Myocyte (in vitro differentiated cells): Measurements from ENCODE around the gene MYMX. TPM values are rescaled to one million over a fixed set of nuclear protein-coding genes. Genes with fewer than 3 reads are reported as not detected.
"Not testable (repeated sequence)": the region's sequence is repeated elsewhere in the genome, so short reads cannot be mapped to it uniquely, and the experiment has no call there.

Experiments
- DNase-seq: peaks from one replicate; pipeline ENCODE4 v3.0.0-alpha.2; 2012; ENCODE audit warnings: low read depth
- polyA plus RNA-seq: library from polyadenylated mRNA; unstranded; fragments of >200 nt; gene quantifications from one replicate; pipeline ENCODE4 v1.2.1, GENCODE V29; 2012; ENCODE audit warnings: missing spikeins
- total RNA-seq: library from RNA; depleted of rRNA; stranded (reverse); fragments of >200 nt; gene quantifications from 2 replicates; pipeline ENCODE4 v1.2.3, GENCODE V29; 2014

Gene MYMX
- total RNA-seq: 109 and 219 TPM in 2 replicates
- polyA plus RNA-seq: 119 TPM

DNA sequence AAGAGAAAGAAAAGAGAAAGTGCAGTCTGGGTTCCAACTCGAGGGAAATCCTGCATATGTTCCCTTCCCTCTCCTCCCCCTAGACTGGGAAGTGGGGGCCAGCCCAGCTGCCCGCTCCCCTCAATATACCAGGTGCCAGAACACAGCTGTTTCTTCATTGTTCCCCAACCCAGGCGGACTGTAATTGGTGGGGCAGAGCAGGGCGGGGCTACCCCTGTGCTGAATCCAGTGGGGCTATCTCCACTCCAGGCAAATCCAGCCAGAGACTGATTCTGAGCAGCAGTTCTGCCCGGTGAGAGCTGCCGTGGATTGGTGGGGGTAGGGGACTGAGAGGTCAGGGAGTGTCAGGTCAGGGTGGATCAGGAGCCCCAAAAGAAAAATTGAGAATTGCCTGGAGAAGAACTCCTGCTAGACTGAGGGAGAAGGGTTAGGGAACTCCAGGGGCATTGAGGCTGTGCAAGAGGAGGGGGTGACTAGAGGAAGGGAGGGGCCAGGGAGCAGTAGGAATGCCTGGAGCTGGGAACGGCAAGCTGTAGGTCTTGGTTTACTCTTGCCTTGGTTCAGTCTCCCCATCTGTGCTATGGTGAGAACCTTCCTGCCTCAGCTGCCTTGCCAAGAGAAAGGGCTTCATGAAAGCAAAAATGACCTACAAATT is at the start of gene MYMX:
TSS of gene MYMX (plus strand) at position 250 of the 655 bp plus-strand sequence. CDS start 546 bp downstream, outside the sequence.
- peak; percentile 95 for DNase-seq

DNA sequence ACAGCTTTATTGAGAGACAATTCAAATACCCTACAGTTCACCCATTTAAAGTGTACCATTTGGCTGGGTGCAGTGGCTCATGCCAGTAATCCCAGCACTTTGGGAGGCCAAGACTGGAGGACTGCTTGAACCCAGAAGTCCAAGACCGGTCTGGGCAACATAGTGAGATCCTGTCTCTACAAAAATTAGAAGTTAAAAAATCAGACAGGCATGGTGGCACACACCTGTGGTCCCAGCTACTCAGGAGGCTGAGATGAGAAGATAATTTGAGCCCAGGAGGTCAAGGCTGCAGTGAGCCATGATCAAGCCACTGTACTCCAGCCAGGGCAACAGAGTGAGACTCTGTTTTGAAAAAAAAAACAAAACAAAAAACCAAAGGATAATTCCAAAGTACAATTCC is 49.2 kb upstream of the MYMX start:
- no peak for DNase-seq

DNA sequence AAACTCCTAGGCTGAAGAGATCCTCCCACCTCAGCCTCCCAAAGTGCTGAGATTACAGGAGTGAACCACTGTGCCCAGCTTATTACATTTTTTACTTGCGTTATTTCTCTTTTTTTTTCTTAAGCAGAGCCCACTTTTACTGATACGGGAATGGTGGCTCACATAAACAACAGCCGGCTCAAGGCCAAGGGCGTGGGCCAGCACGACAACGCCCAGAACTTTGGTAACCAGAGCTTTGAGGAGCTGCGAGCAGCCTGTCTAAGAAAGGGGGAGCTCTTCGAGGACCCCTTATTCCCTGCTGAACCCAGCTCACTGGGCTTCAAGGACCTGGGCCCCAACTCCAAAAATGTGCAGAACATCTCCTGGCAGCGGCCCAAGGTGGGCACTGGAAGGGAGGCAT is 47.6 kb upstream of the MYMX start:
- DNase-seq: no peak

DNA sequence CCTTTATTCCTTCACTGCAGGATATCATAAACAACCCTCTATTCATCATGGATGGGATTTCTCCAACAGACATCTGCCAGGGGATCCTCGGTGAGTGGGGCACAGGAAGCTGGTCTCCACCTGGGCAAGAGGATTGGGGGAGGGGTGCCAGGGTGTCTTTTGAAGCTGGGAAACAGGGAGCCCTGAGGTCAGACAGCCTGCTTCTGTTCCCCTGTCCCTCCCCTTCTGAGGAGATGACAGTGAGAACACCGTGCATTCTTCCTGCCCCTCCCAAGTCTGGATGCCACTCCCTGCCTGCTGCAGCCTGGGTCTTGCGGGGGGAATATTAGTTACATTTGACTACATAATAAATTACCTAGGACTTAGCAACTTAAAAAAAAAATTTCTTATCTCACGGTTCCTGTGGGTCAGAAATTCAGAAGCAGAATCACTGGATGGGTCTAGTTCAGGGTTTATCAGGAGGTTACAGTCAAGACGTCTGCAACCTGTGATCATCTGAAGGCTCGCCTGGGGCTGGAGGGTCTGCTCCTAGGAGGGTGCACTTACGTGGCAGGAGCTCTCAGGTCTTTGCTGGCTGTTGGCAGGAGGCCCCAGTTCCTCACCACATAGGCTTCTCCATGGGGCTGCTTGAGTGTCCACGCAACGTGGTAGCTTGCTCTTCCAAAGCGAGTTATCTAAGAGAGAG is 46.7 kb upstream of the MYMX start:
- no peak for DNase-seq

DNA sequence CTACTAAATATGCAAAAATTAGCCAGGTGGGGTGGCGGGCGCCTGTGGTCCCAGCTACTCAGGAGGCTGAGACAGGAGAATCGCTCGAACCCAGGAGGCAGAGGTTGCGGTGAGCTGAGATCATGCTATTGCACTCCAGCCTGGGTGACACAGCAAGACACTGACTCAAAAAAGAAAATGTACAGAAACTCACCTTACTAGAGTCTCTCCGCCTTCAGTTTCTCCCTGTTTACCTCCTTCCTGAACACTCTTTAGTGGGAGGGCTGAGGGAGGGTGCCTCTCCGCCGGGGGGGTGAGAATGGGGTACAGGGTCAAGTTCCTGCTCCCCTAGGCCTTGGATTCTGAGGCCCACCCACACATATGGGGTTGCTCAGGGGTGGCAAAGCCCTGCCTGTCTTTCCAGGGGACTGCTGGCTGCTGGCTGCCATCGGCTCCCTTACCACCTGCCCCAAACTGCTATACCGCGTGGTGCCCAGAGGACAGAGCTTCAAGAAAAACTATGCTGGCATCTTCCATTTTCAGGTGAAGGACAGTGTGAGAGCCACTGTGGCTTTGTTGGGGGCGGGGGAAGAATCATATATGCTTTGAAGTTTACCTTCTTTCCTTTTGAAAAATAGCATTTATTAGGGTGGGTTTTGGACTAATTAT is 44.7 kb upstream of the MYMX start:
- no peak for DNase-seq

DNA sequence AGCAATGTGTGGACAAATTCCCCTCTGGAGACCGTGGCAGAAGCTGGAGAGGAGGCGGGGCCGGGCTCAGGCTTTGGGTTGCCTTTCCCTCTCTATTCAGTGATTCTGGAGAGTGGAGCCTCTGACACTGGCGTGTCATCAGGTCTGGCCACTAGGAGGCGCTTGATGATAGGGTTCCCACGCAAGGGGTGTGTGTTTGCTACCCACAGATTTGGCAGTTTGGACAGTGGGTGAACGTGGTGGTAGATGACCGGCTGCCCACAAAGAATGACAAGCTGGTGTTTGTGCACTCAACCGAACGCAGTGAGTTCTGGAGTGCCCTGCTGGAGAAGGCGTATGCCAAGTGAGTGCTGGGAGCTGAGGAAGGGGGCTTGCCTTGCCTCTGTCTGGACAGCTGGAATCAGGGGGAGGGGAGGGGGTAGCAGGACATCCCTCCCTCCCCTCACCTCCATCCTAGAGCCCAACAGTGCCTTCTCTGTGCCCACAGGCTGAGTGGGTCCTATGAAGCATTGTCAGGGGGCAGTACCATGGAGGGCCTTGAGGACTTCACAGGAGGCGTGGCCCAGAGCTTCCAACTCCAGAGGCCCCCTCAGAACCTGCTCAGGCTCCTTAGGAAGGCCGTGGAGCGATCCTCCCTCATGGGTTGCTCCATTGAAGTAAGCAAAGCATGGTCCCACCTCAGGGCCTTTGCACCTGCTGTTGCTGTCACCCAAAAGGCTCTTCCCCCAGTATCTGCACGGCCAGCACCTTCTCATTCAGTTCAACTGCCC is 43.8 kb upstream of the MYMX start:
- peak; percentile 96 for DNase-seq

DNA sequence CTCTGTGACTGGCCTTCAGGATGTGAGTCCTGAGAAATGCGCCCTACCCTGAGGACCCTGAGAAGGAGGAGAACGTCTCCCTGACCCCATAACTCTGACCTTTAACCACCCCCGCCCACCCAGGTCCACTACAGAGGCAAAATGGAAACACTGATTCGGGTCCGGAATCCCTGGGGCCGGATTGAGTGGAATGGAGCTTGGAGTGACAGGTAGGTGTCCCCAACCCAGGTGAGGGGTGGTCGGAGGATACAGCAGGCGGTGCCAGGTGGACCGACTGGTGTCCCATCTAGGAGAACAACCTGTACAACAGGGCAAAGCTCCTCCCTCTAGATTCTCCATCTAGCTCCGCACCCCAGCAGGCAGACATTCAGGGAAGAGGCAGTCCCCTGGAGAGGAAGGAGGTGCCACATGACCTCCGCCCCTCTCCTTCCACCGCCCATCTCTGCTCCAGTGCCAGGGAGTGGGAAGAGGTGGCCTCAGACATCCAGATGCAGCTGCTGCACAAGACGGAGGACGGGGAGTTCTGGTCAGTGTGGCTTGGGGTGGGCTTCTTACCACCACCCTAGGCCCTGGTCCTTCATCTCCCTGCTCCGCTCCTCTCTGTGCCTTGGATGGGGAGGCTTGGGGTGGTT is 40.5 kb upstream of the MYMX start:
- no peak for DNase-seq

DNA sequence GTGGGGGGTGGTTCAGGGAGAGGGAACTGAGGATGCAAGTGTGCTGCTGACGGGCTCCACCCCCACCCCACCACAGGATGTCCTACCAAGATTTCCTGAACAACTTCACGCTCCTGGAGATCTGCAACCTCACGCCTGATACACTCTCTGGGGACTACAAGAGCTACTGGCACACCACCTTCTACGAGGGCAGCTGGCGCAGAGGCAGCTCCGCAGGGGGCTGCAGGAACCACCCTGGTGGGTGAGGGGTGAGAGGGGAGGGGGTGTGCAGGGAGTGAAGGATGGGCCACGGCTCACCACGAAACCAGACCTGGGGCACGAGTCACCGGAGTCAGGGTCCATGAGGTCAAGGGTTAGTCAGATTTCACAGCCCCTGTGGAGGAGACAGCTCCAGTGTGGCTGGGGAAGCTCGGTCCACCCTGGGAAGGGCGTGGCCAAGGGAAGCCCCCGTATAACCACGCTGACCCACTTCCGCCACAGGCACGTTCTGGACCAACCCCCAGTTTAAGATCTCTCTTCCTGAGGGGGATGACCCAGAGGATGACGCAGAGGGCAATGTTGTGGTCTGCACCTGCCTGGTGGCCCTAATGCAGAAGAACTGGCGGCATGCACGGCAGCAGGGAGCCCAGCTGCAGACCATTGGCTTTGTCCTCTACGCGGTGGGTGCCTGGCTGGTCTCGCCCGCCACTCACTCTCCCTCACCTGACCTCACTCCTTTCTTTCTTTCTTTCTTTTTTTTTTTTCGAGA is 39.8 kb upstream of the MYMX start:
- peak; percentile 40 for DNase-seq

DNA sequence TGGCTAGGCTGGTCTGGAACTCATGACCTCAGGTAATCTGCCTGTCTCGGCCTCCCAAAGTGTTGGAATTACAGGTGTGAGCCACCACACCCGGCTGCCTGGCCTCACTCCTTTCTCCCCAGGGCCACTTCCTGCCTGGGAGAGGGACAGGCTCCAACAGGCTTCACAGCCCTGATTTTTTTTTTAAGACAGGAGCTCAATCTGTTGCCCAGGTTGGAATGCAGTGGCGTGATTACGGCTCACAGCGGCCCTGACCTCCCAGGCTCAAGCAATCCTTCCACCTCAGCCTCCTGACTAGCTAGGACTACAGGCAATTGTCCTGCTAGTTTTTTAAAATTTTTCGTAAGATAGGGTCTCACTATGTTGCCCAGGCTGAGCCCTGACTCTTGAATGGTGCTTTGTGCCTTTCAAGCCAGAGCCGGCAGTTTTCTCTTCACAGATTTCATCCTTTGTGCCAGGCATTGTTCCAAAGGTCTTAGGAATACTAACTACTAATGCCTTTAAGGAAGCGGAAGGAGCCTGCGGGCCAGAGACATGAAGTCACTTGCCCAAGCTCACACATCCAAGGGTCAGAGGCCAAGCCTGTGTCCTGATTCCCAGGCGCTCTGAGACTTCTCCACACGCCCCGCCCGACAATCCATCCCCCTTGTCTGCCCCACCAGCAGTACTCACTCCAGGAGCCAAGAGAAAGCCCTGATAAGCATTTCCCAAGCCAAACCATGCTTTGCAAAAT is 38.9 kb upstream of the MYMX start:
- DNase-seq: no peak

DNA sequence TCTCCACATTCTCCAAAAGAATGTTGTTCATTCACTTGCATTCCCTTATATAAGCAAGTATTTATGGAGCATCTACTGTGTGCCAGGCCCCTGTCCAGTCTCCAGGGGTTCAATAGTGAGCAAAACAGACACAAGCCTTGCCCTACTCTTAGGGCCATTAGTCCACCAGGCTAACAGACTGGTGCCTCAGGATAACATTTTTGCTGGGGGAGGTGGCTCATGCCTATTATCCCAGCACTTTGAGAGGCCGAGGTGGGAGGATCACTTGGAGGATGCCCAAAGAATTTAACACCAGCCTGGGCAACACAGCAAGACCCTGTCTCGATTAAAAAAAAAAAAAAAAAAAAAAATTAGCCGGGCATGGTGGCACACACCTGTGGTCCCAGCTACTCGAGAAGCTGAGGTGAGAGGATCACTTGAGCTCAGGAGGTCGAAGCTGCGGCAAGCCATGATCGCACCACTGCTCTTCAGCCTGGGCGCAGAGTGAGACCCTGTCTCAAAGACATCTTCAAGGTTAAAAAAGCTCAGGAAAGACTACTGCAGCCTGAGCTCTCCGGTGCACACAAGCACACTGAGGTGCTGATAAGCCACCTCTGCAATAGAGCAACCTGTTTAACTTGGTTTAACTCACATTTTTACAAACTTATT is 38.2 kb upstream of the MYMX start:
- DNase-seq: no peak

DNA sequence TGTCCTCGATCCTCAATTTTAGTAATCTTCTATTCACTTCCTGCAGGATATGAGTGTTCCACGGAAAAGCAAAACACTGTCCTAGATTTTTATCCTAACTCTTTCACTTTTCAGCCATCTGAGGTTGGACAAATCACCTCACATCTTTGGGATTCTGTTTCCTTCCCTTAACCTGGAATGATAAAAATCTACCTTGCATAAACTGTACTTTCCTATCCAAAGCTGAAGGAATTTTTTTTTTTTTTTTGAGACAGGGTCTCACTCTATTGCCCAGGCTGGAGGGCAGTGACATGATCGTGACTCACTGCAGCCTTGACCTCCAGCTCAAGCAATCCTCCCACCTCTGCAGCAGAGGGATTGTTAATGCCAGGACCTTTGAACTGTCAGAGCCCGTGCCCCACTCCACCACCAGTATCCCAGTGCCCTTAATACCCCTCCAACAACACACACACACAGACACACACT is 37.6 kb upstream of the MYMX start:
- no peak for DNase-seq

DNA sequence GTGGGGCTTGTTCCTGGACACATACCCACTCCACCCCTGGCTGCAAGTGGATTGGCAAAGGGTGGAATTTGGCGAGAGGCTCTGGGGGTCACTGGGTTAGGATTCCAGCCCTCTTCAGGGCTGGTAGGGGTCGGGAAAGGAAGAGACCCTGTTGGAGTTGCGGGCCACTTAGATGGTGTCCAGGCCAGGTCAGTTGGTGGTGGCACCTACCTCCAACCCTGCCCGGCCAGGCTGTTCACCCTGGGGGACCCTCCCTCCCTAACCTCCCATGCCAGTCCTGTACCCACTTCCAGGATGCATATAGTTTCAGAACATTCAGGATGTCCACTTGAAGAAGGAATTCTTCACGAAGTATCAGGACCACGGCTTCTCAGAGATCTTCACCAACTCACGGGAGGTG is 37.1 kb upstream of the MYMX start:
- DNase-seq: no peak

DNA sequence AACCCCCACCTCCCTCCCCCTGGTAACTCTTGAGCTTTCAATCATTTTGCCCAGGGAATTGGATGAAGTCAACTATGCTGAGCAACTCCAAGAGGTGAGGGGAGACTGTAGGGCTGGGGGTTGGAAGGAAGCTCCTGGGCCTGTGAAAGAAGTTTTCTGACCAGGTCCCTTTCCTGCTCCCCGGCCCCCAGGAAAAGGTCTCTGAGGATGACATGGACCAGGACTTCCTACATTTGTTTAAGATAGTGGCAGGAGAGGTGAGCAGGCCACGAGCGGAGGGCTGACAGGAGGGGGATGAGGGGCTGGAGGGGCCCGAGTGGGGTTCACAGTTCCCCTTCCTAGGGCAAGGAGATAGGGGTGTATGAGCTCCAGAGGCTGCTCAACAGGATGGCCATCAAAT is 36.3 kb upstream of the MYMX start:
- no peak for DNase-seq

DNA sequence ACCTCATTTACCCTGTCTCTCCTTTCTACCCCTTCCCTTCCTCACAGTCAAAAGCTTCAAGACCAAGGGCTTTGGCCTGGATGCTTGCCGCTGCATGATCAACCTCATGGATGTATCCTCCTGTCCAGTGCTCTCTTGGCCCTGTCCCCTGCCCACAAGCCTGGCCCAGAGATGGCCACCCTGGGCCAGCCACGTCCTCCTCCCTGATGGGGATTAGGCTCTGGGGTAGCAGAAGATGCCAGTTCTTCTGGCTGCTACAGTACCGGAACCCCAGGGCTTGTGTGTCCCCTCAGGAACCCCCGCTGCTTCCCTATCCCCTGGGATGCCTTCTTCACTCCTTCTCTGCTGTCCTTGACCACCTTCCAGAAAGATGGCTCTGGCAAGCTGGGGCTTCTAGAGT is 35.8 kb upstream of the MYMX start:
- no peak for DNase-seq

DNA sequence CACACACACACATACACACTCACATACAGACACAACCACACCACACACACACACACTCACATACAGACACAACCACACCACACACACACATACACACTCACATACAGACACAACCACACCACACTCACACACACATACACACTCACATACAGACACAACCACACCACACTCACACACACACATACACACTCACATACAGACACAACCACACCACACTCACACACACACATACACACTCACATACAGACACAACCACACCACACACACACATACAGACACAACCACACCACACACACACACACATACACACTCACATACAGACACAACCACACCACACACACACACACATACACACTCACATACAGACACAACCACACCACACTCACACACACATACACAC is 34.9 kb upstream of the MYMX start:
- DNase-seq: not testable (repeated sequence)

DNA sequence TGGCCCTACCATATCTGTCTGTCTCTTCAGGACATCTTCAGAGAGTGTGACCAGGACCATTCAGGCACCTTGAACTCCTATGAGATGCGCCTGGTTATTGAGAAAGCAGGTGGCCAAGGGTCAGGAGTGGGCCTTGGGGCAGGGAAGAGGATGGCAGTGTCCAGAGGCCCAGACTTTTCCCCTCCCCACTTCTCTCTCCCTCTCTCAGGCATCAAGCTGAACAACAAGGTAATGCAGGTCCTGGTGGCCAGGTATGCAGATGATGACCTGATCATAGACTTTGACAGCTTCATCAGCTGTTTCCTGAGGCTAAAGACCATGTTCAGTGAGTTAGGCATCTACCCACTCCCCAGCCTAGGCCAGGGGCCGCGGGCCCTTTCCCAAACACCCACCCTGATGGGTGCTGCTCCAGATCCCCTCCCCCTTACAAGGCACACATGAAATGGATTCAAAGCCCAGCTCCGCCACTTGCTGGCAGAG is 33.8 kb upstream of the MYMX start:
- no peak for DNase-seq

DNA sequence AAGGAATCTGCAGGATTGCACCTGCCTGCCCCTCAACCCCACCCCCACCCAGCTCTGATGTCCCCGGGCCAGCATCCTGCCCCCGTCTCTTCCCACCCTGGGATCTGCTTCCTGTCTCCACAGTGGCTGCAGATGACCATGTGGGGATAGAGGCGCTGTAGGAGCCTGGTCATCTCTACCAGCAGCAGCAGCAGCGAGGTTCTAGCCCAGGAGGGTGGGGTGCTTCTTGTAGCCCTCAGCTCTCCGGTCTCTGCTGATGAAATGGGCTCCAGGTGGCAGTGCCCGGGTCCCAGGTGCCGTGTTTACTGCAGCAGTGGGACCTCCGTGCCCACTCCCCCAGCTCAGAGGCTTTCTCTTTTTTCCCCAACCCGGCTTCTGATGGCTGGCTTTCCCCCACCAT is 32.9 kb upstream of the MYMX start:
- DNase-seq: no peak

DNA sequence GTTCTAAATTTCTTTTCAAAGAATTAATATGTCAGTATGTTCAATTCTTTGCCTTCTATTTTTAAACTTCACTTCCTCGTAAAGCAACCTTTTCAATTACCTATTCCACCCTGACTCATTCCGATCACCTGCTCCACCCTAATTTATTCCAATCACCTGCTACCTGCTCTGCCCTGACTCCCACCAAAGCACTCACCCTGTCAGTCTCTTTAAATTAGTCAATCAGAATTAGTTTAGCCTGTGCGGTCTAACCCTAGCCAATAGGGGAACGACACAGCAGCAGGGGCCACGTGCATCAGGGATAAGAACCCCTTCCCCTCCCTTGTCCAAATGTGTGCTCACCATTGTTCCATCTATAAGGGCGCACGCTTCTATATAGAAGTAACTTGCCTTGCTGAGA is 31.4 kb upstream of the MYMX start:
- not testable (repeated sequence) for DNase-seq
